ENCODE results near the gene POLR1E. TPM values are rescaled to one million over a fixed set of nuclear protein-coding genes. Genes with fewer than 3 reads are reported as not detected.

Gene POLR1E
- total RNA-seq, 4 donors from 2014 or later: 16.7 to 22.3 (median 17.6) TPM

DNA sequence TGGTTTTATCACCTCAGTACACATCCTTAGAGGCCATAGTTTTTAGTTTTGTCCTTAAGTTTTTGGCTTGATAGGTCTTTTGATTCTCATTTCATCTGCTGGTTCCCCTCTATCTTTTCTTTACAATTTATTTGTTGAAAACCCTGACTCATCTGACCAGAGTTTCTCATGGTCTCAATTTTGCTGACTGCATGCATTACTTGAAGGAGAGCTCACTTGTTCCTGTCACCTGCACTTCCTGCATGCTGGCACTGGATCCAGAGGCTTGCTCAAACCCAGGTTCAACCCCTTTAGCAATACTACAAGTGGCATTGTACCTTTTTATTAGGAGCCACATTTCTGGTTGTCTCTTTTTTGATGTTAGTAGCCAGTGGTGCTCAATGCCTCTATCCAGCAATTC lies 63.8 kb downstream of the POLR1E start:
- Histone ChIP-seq H3K4me1 (peaks cover 10 to 14% of the 10 kb centered on the region in 2 donors), H3K36me3 (no peaks in the 10 kb centered on the region), H3K27ac (peak overlapping the region; percentile 40 to 63 (median 46)), H3K4me3 (no peak overlapping the region), H3K9me3 (no peaks in the 10 kb centered on the region), H3K27me3 (no peaks in the 10 kb centered on the region)
- ATAC-seq: peak in 1 of 2 donors; percentile 40
- no peak for DNase-seq
- in situ Hi-C loops (cut with MboI; ENCODE audit: low sequenced_read_pairs in 4 of 4): no loop called here
- intact Hi-C loops (cut with DNase I; ENCODE audit: low total_unique reads): no loop called here
- TF ChIP-seq POLR2A (IDR thresholded peaks at IDR 0.05): no peak
- TF ChIP-seq, protein P1, sequence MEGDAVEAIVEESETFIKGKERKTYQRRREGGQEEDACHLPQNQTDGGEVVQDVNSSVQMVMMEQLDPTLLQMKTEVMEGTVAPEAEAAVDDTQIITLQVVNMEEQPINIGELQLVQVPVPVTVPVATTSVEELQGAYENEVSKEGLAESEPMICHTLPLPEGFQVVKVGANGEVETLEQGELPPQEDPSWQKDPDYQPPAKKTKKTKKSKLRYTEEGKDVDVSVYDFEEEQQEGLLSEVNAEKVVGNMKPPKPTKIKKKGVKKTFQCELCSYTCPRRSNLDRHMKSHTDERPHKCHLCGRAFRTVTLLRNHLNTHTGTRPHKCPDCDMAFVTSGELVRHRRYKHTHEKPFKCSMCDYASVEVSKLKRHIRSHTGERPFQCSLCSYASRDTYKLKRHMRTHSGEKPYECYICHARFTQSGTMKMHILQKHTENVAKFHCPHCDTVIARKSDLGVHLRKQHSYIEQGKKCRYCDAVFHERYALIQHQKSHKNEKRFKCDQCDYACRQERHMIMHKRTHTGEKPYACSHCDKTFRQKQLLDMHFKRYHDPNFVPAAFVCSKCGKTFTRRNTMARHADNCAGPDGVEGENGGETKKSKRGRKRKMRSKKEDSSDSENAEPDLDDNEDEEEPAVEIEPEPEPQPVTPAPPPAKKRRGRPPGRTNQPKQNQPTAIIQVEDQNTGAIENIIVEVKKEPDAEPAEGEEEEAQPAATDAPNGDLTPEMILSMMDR (IDR thresholded peaks at IDR 0.05 in 4 of 5, conservative IDR thresholded peaks at IDR 0.05 in 1 of 5): no peak

DNA sequence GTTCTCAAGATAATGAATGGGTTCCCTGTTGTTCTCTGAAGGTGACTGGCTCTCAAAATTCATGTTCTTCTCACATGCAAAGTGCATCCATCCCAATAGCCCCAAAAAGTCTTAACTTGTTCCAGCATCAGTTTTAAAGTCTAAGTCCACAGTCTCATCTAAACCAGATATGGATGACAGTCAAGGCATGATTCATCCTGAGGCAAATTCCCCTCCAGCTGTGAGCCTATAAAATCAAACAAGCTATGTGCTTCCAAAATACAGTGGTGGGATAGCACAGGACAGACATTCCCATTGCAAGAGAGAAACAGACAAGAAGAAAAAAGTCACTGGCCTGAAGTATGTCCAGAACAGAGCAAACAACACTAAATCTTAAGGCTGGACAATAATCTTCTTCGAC lies 65.0 kb downstream of the POLR1E start:
- Histone ChIP-seq H3K27me3 (no peaks in the 10 kb centered on the region), H3K27ac (peak overlapping the region in 3 of 4 donors; percentile 44 to 63 (median 46)), H3K4me1 (peaks cover 10 to 14% of the 10 kb centered on the region in 2 donors), H3K4me3 (no peak overlapping the region), H3K36me3 (no peaks in the 10 kb centered on the region), H3K9me3 (no peaks in the 10 kb centered on the region)
- no peak for DNase-seq
- TF ChIP-seq, protein P1 (IDR thresholded peaks at IDR 0.05 in 4 of 5, conservative IDR thresholded peaks at IDR 0.05 in 1 of 5): no peak
- no peak for TF ChIP-seq POLR2A (IDR thresholded peaks at IDR 0.05)
- no peak for ATAC-seq
- intact Hi-C loops (cut with DNase I; ENCODE audit: low total_unique reads): no loop called here
- in situ Hi-C loops (cut with MboI; ENCODE audit: low sequenced_read_pairs in 4 of 4): no loop called here

DNA sequence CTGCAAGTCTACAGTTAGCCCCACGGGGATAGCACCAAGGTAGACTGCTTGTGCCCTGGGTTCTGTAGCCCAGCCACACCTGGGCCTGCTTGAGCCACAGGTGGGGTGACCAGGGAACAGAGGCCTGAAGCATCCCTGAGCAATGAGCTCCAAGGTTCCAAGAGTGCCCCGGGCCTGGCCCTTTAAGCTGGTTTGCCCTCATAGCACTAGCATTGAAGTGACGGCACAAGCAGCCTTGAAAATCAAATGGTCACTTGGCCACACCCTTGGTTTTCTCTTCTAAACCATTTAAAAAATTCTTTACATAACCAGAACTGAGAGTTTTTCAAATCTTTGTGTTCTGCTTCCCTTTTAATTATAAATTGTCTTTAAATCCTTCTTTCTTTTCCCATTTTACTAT lies 65.7 kb downstream of the POLR1E start:
- intact Hi-C loops (cut with DNase I; ENCODE audit: low total_unique reads): no loop called here
- Histone ChIP-seq H3K9me3 (no peaks in the 10 kb centered on the region), H3K27ac (peak overlapping the region in 2 of 4 donors; percentile 46 to 63), H3K36me3 (no peaks in the 10 kb centered on the region), H3K4me1 (peaks cover 10 to 14% of the 10 kb centered on the region in 2 donors), H3K4me3 (no peak overlapping the region), H3K27me3 (no peaks in the 10 kb centered on the region)
- TF ChIP-seq POLR2A (IDR thresholded peaks at IDR 0.05): no peak
- TF ChIP-seq, protein P1 (IDR thresholded peaks at IDR 0.05 in 4 of 5, conservative IDR thresholded peaks at IDR 0.05 in 1 of 5): no peak
- ATAC-seq (no peak), DNase-seq (no peak)
- in situ Hi-C loops (cut with MboI; ENCODE audit: low sequenced_read_pairs in 4 of 4): no loop called here

DNA sequence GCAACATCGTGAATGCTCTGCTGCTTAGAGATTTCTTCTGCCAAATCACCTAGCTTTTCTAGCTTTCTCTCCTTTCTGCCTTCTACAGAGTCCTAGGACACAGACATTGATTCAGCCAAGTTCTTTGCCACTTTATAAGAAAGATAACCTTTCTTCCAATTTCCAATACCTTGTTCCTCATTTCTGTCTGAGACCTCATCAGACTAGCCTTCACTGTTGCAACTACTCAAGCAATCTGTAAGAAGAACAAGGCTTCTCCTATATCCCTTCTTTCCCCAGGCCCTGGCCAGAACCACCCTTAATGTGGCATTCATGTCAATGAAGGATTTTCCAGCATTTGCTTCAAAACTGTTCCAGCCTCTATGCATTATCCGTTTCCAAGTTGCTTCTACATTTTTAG lies 66.1 kb downstream of the POLR1E start:
- in situ Hi-C loops (cut with MboI; ENCODE audit: low sequenced_read_pairs in 4 of 4): no loop called here

More for the DNA sequence above, 66.1 kb downstream of the POLR1E start:
- Histone ChIP-seq H3K27ac (no peak overlapping the region), H3K36me3 (no peaks in the 10 kb centered on the region), H3K4me3 (no peak overlapping the region), H3K27me3 (no peaks in the 10 kb centered on the region), H3K4me1 (peaks cover 10 to 14% of the 10 kb centered on the region in 2 donors), H3K9me3 (no peaks in the 10 kb centered on the region)
- ATAC-seq: no peak
- no peak for DNase-seq
- intact Hi-C loops (cut with DNase I; ENCODE audit: low total_unique reads): no loop called here
- TF ChIP-seq POLR2A (IDR thresholded peaks at IDR 0.05): no peak
- TF ChIP-seq, protein P1 (IDR thresholded peaks at IDR 0.05 in 4 of 5, conservative IDR thresholded peaks at IDR 0.05 in 1 of 5): no peak

Other genes starting within 250 kb of the POLR1E start
- 100 to 1,000 TPM; 119 to 138 (median 128) TPM for gene GRHPR, start 63.3 kb upstream of the POLR1E start, total RNA-seq
- 1 to 10 TPM; 5.6 to 7.0 (median 6.7) TPM for gene ZBTB5, start 20.5 kb upstream of the POLR1E start, total RNA-seq
- gene FBXO10, start 90.4 kb downstream of the POLR1E start, total RNA-seq: 10 to 100 TPM; 49.8 to 62.2 (median 53.5) TPM
- gene TOMM5, start 106.6 kb downstream of the POLR1E start, total RNA-seq: 100 to 1,000 TPM in 2 of 4 donors, 10 to 100 TPM in 2; 75.3 to 137 (median 93.3) TPM
- gene FRMPD1, start 165.0 kb downstream of the POLR1E start, total RNA-seq: 1 to 10 TPM in 2 of 4 donors, under 1 TPM in 2; 0.46 to 1.7 (median 1.0) TPM